Thoracic aorta (tissue), 2 donors: ENCODE measurements around the gene PSAPL1. TPM values are rescaled to one million over a fixed set of nuclear protein-coding genes. Genes with fewer than 3 reads are reported as not detected.

Experiments
- ATAC-seq: fragments of 150-250 bp; one replicate; pipeline ENCODE4 v1.8.0; 2017; ENCODE audit warnings: low read depth; ENCODE audit not compliant: insufficient number of reproducible peaks, low FRiP score
- DNase-seq: peaks from one replicate; pipeline ENCODE4 v3.0.0-alpha.2; 2020; ENCODE audit warnings: low spot score
- H3K27ac ChIP-seq, 2 donors: fragments of 200-600 bp; sonication (generic); 1 replicate in 1 of 2; 2 replicates in 1 of 2; pipeline ENCODE4 v1.5.1; 2016; ENCODE audit warnings: mild to moderate bottlenecking in 2 of 2, moderate library complexity in 2 of 2
- H3K27me3 ChIP-seq: fragments of 200-600 bp; sonication (generic); replicated peaks from 2 replicates; pipeline ENCODE4 v1.6.0; 2016; ENCODE audit warnings: mild to moderate bottlenecking; ENCODE audit not compliant: insufficient read depth
- H3K36me3 ChIP-seq: fragments of 200-600 bp; sonication (generic); one replicate; pipeline ENCODE4 v1.5.1; 2016
- H3K4me1 ChIP-seq, 2 donors: fragments of 200-600 bp; sonication (generic); 1 replicate in 1 of 2; 2 replicates in 1 of 2; pipeline versions ENCODE4 v1.5.1 to v1.6.0; 2016; ENCODE audit warnings: low read depth in 2 of 2, mild to moderate bottlenecking in 1 of 2; ENCODE audit not compliant: control insufficient read depth in 1 of 2
- H3K4me3 ChIP-seq: fragments of 200-600 bp; sonication (generic); 2 replicates; pipeline ENCODE4 v1.5.1; 2016; ENCODE audit warnings: mild to moderate bottlenecking
- H3K9me3 ChIP-seq: fragments of 200-600 bp; sonication (generic); 2 replicates; pipeline ENCODE4 v1.5.1; 2016
- total RNA-seq, 2 donors: library from RNA; depleted of rRNA; stranded (reverse); fragments of >200 nt; gene quantifications; one replicate each; pipeline versions ENCODE4 v1.1.0 to v1.2.3, GENCODE V29; 2016
- TF ChIP-seq, protein P1 (sequence below): fragments of 200-600 bp; sonication (generic); IDR thresholded peaks from one replicate; pipeline ENCODE4 v1.5.1; 2019; ENCODE audit warnings: antibody characterized with exemption

PSAPL1 gene
- total RNA-seq, 2 donors from 2014 or later: 0.14 TPM; not detected in 1

DNA sequence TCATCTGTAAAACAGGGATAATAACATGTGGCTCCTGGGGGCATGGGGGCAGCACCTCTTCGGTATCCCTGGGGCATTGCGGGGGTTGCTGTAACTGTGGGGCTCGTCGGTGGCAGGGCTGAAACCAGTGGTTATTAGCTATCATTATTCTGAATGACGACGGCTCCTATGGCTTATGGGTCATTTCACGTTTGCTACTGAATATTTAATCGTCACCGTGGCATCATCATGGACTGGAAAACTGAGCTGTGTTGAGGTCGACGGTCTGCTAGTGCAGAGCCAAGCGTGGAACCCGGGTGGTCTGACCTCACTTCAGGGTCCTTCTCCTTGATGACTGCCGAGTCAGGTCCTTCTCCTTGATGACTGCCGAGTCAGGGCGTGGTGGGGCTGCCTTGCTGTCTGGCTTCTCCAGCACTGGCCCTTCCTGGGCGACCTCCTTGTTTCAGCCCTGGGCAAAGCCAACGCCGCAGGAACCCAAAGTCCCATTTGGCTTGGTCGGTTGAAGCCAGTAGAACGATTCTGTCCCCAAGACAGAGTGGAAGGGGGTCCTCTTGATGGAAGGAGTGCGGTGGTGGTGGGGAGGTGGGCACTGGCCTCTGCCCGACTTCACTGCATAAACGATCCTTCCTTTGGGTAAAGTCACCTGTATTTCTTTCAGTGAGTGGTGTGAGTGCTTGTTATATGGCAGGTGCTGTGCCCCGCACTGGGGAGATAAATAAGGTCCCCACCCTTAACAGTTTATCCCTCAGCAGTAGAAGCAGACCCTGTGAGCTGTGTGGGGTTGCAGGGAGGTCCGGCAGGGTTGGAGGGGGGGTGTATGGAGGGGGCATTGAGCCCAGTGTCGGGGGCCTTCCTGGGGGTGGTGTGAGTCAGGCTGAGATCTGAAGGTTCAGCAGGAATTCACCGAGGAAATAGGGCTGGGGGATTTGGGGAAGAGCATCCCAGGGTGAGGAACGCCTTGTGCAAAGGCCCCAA, 40.8 kb downstream of the PSAPL1 start:
- ATAC-seq (no peak), DNase-seq (no peak)
- Histone ChIP-seq H3K27ac (no peak overlapping the region), H3K4me1 (no peaks in the 10 kb centered on the region), H3K27me3 (no peaks in the 10 kb centered on the region), H3K9me3 (no peaks in the 10 kb centered on the region), H3K36me3 (no peaks in the 10 kb centered on the region), H3K4me3 (no peak overlapping the region)
- TF ChIP-seq, protein P1, sequence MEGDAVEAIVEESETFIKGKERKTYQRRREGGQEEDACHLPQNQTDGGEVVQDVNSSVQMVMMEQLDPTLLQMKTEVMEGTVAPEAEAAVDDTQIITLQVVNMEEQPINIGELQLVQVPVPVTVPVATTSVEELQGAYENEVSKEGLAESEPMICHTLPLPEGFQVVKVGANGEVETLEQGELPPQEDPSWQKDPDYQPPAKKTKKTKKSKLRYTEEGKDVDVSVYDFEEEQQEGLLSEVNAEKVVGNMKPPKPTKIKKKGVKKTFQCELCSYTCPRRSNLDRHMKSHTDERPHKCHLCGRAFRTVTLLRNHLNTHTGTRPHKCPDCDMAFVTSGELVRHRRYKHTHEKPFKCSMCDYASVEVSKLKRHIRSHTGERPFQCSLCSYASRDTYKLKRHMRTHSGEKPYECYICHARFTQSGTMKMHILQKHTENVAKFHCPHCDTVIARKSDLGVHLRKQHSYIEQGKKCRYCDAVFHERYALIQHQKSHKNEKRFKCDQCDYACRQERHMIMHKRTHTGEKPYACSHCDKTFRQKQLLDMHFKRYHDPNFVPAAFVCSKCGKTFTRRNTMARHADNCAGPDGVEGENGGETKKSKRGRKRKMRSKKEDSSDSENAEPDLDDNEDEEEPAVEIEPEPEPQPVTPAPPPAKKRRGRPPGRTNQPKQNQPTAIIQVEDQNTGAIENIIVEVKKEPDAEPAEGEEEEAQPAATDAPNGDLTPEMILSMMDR: no peak

DNA sequence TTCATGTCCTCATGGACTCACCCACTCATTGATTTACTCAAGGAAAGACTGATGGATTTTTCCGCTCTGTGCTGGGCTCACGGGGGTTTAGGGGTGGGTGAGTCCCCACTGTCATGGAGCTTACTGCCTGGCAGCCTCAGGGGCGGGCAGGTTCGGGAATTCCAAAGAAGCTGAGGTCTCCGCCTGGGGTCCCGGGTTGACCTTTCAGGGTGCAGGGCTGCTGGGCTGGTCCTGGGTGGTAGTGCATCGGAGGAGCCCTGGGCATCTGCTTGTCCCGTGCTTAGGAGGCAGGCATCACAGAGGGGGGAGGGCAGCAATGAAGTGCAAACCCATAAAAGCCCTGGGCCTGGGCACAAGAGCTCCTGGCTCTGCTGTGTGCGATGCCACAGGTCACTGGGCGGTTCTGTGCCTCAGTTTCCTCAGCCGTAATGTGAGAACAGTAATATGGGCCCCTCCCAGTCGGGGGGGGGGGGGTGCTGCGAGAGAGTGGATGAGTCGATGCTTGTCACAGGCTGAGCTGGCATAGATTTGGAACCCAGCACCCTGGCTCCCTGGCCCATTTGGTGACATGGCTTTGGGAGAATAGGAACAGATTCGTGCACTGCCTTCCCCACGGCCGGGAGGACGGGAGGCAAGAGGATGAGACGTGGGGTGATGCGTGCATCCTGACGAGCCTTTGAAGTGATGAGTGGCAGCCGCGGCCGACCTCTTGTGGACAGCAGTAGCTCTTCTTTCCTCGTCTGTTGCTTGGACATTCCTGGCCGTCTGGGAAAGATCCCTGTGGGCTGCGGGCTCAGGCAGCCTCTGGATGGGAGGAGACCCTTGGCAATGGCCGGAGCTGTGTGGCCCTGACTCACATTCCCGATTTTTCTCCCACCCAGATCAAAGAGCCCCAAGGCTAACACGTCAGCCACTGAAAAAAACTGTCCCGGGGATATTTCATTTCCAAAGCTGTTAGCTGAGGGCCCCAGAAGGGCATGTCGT, 42.0 kb downstream of the PSAPL1 start:
- Histone ChIP-seq H3K4me3 (no peak overlapping the region), H3K27me3 (no peaks in the 10 kb centered on the region), H3K27ac (no peak overlapping the region), H3K4me1 (no peaks in the 10 kb centered on the region), H3K9me3 (no peaks in the 10 kb centered on the region), H3K36me3 (no peaks in the 10 kb centered on the region)
- ATAC-seq: no peak
- DNase-seq: no peak
- TF ChIP-seq, protein P1: no peak

DNA sequence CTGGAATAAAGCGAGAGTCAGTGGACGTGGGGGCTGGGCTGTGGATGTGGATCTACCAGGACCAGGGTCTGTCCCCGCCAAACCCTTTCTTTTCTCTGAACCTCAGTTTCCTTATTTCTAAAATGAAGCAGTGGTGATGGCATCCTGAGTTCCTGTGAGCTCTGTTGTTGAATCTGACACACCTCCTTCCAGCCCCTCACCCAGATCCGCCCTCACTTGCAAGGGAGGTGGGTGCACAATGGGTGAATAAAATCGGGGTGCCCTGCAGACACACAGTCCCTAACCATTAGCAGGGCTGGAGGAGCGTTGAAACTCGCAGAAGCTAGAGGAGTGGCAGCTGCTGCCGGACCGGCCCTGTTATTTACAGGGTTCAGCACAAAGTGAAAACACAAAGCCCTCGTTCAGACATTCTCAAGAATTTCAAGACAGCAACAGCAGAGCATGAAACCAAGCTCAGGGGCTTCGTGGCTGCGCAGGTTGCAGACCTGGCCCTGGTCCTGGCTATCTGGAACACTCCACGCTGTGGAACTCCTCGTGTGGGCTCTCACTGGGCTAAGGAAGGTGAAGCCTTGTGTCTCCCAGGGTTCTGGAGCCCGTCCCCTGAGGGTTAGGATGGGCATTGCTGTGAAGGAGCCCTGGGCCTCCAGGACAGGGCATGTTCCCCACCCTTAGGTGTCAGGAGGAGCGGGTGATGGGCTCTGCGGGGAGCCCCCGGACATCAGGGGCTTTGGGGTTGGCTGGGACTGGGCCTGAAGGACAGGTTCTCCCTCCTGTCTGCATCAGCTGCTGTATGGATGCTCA, 42.9 kb downstream of the PSAPL1 start:
- Histone ChIP-seq H3K4me3 (no peak overlapping the region), H3K36me3 (no peaks in the 10 kb centered on the region), H3K27ac (no peak overlapping the region), H3K9me3 (no peaks in the 10 kb centered on the region), H3K4me1 (no peaks in the 10 kb centered on the region), H3K27me3 (no peaks in the 10 kb centered on the region)
- no peak for ATAC-seq
- TF ChIP-seq, protein P1: no peak
- DNase-seq: no peak

DNA sequence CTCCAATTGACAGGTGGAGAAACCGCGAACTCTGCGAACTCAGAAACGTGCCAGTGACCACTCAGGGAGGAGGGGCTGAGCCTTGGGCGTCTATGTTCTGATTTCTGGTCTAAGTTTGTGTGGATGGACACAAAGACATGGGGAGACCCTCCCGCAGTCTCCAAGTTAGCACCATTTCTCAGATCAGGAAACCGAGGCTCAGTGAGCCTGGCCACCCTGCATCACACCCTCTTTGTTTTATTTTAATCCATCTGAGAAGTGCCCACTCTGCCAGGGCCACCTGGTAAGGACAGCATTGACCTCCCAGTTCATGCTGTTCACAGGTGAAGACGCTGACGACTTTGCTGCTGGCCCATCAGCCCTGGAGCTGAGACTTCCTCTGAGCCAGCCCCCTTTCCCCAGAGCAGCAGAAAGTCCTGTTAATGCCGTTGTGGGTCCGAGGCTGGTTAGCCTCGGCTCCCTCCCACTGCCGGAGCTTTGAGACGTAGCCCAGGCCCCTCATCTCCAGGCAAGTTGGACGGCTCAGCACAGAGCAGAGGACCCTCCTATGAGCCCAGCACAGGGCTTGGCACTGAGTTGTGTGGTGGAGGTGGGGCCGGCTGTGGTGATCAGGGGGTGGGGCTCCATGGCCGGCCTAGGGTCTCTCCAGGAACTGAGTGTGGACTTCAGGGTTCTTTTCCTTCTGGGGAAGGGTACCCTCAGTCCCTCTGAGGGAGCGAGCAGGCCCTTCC, 43.7 kb downstream of the PSAPL1 start:
- Histone ChIP-seq H3K9me3 (no peaks in the 10 kb centered on the region), H3K4me1 (no peaks in the 10 kb centered on the region), H3K36me3 (no peaks in the 10 kb centered on the region), H3K27ac (no peak overlapping the region), H3K4me3 (no peak overlapping the region), H3K27me3 (no peaks in the 10 kb centered on the region)
- no peak for ATAC-seq
- TF ChIP-seq, protein P1: no peak
- no peak for DNase-seq
